GM18907 (cell line): ENCODE data around the gene MPZL1.

Source experiments
- ATAC-seq: cut with Tn5 transposase; IDR thresholded peaks from one replicate; pipeline ENCODE4 v1.9.1; 2021; ENCODE audit warnings: mild to moderate bottlenecking, moderate library complexity; ENCODE audit not compliant: unreplicated experiment

MPZL1 gene

DNA sequence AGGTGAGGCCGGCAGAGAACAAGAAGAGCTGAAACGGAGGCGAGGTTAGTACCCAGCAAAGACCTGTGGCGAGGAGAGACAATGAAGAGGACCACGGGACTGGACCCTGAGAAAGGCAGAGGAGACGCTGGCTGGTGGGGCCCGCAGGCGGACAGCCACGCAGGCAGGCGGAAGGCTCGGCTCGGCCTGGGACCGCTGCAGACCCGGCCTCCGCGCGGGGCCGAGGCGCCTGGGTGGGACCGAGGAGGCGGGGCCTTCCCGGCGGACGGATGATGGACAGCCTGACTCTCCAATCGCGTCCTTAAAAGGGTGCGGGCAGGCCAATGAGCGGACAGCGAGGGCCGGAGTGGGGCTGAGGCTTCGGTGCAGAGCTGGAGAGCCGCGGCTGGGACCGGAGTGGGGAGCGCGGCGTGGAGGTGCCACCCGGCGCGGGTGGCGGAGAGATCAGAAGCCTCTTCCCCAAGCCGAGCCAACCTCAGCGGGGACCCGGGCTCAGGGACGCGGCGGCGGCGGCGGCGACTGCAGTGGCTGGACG, at the start of gene MPZL1:
Gene MPZL1, plus strand, starts transcription at position 366 of the 535 bp plus-strand sequence. CDS start 170 bp downstream, outside the sequence.
- peak; percentile 89 for ATAC-seq

DNA sequence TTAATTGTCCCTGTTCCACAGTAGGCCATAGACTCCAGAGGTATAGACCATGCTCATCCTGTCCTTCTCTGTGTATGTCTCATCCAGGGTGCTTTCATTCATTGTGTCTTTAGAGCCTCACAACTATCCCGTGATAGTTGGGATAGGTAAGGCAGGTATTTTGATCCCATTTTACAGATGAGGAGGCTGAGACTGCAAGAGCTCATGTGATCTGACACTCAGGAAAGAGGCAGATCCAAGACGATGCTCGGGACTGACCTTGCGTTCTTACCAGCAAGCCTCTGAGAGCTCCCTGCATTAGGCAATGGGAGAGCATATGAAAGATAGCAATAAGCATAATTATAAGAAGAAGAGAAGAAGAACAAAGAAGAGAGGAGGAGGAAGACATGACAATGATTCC, 49.0 kb upstream of the MPZL1 start:
- no peak for ATAC-seq

DNA sequence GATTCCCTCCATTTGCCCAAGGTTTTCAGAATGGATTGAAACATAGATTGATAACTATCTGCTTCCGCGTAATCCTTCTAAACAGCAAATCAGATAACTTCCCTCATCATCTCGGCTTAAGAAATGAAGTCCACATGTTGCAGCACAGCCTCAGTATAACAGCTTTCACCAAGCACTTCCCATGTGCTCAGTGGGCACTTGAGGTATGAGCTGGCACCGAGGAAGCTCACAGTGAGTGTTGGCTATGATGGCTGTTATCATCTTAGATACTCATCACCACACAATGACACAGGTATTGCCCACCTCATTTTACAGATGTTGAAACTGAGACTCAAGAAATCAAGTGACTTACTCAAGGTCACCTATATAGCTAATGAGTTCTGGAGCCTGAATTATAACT, 48.5 kb upstream of the MPZL1 start:
- no peak for ATAC-seq

DNA sequence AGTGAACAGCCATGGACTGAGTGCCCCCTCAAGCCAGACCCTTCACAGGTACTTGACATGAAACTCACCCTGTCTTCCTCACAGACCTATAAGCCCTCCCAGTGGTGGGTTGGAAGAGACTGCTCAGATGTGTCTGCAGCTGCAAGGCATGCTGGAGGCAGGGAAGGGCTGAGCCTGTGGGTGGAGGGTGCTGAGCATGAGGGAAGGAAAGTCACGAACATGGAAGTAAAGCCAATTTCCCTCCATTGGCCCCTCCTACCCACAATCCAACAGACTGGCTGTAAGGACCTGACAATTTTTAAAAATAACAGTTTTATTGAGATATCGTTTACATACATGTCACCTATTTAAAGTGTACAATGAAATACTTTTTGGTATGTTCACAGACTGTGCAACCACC, 47.6 kb upstream of the MPZL1 start:
- no peak for ATAC-seq

DNA sequence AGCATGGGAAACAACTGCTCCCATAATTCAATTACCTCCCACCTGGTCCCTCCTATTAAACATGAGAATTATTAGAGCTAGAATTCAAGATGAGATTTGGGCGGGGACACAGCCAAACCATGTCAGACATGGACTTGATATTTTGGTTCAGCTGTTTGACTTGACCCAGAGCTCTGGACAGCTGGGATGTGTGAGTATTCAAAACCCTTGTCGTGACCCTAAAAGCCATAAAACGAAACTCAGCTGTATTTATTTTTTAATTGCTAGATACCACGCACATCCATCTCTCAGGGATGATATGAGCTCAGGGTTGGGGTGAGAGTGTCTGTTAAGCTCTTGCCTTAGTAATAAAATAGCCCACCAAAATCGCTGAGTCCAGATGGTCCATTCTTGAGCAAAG, 46.3 kb upstream of the MPZL1 start:
- no peak for ATAC-seq

DNA sequence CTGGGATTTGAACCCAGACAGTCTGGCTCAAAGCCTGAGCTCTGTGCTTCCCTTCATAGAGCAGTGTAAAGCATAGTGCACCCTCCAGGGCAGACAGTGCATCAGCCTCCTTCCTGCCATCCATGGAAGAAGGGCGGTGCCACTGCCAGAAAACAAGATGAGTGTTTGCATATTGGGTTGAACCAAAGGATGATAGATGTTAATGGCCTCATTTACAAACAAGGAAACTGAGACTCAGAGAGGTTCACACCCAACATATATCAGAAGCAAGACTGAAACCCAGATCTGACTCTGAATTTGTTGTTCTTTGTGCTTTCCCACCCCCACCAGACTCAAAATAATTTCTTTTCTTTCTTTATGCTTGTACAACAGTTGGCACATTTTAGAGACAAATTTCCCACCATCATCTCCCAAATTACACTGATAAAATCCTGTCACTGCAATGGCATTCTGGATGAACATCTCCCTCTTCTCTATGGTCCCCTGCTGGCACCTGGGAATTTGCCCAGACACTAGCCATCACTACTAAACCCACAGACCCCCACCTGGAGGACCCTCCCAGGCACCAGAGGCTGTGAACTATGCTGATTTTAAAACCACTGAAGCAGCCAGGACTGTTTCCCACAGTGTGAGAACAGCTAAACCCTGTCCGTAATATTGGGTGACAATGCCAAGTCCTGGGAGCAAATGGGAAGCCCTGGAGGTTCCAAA, 45.4 kb upstream of the MPZL1 start:
- peak; percentile 55 for ATAC-seq

DNA sequence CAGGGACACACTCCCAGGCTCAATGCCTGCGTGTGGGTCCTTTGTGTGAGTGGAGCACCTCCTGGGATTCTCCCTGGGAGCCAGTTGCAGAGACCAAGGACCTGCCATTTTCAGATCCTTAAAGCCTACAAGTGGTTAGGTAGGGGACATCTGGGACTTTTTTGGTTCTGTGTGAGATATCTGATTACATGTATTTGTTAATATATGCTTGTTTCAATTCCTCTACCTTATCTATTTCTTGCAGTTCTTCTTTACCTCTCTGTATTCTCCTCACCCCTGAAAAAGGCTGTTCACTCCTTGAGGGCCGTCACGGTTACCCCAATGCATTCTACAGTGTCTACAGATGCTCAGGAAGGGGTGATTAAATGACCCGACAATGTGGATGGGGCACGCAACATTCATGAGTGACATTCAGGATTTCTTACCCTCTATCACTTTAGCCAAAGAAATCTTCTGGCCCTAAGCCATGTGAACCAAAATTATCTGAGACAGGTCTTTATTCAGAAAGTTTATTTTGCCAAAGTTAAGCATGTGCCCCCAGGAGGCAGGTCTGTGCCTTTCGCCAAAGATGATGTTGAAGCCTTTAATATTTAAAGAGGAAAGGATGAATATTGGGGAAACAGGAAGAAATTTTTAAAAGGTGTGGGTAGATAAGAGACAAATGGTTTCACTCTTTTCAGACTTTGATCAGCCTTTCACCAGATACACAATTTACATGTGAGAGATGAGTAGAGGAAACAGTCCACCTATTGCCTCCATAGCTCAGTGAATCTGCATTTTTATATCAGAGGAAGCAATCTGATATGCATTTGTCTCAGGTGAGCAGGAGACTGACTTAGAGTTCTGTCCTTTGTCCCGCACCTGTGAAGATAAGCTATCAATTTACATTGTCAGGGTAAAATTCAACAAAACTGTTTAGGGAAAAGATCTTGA, 44.6 kb upstream of the MPZL1 start:
- peak; percentile 36 for ATAC-seq

DNA sequence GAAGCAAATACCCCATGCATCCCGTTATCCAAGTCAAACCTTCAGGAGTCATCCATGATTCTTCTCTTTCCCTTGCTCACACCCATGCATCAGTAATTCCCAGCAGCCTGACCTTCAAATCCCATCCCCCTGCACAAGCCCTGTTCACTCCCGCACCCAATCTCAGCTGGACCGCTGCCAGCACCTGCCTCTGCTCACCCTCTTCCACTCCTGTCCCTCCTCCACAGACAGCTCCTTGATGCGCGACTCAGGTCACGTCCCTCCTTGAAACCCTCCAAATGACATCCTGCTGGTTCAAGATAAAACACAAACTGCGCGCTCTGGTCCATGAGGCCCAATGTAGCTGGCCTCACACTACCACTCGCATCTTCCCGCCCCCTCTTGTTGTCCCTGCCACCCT, 43.4 kb upstream of the MPZL1 start:
- ATAC-seq, result no peak

DNA sequence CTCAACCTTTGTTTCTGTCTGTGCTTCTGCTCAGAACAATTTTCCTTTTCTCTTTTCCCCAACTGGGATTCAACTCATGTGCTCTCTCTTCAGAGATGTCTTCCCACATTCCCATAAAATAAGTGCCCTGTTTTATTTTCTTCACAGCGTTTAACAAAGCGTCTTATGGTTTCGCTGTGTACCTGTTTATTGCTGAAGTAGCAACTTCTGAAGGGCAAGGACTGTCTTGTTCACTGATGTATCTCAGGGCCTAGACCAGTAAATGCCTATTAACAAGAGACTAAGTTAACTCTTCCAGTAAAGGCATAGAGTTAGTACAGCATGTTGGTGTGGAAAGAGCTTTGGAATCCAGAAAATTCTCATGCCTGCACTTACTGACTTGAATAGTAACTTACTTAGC, 42.9 kb upstream of the MPZL1 start:
- no peak for ATAC-seq

DNA sequence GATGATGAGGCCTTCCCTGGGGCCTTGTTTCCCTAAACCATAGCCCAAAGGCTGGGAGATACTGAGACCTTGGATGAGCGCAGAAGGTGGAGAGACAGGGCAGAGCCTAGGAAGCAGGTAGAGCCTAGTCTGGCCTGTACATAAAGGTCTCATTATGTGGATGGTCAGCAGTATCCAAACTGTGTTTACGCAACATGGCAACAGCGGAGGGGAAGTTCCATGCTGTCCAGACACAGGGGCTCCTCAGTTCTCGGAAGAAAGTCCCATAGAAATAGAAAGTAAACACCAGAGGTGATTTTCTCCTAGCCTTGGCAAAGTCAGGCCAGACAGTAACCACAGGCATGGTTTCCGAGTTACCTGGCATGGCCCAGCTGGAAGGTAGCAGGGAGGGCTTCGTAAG, 42.1 kb upstream of the MPZL1 start:
- ATAC-seq, result no peak

DNA sequence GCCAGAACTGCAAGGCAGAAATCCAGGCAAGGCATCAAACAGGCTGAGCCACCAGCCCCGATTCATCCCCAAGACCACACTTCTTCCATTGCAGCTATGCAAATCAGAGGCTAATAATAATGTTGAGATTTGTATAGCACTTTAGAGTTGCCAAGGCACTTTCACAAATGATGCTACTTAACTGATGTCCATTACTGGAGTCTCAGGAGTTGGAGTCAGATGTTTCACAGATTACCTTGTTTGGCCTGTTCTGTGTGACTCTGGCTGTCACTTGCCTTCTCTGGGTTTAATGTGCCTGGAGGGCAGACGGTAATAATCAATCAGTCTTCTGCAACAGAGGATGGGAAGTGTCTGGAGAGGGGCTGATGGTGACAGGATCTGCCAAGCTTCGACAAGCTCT, 40.8 kb upstream of the MPZL1 start:
- ATAC-seq, result no peak

DNA sequence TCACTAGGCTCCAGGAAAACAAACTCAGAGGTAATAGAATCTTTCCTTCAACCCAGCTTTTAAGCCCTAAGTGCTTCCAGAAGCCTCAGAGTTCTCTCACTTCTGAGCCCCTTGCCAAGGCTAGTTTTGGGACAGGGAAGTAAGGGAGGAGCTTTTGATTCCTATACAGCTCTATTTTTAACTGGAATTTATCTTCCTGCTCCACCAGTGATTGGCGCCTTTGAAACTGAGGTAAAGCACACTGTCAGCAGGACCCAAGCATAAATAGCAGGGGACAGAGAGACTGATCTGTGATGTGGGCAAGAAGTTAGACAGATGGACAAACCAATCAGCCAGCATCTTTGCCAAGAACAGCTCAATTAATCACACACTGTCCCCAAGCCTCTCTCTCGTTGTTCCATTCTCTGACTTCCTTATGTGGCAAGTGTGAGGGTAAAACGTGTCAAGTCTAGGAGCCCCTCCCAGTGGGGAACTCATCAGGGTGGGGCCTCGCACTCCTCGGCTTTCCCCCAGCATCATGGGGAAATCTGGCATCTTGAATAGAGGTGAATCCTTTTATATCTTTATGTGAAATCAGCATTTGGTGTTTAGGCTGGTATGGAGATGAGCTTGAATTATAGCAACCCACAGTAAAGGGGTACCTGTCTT, 40.2 kb upstream of the MPZL1 start:
- ATAC-seq, result no peak

DNA sequence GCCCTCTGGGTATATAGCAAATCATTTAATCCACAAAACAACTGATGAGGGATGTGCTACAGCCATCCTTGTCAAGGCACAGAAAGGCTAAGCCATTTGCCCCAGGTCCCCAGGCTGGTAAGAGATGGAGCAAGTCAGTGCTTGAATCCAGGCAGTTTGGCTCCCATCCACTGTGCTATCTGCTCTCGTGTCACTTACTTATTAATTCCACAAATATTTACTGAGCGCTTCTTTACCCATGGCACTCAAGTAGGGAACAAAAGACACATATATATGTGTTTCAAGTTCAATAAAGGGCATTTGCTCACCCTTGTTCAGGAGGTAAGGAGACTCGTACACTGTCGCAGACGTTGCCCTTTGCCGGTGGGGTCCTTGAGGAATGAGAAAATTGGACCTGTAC, 38.6 kb upstream of the MPZL1 start:
- ATAC-seq, result no peak

DNA sequence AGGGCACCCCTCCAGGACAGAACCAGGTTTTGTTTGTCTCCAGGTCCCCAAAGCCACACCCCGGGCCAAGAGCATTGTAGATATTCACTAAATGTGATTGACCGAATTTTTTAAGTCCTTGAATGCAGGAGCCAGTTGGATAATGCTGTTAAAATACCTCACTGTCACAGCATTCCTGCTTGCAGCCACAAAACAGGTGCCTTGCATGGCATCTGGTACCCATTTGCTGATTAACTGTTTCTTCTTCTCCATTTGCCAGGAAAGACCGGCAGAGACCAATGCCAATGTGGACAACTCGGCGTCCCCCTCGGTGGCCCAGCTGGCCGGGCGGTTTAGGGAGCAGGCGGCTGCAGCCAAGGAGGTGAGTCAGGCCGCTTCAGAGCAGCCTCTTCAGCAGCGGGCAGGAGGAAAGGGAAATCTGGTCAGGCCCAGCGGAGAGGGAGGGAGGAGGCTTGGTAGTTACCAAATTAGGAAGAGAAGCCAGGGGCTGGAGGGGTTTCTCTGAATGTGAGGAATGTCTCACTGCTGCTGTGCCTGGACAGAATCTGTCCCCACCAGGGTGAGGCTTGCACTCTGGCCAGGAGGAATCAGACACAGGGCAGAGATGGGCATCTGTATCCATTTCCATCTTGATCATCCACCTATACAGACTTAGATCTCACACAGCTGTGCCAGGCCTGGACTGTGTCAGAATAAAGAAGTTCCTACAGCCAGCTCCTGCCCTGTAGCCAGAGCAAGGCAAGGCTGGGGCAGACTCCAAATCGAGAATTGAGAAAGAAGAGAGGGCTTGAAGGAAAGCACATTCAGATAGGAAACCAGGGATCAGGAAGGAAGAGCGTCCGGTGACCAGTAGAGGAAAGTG, 37.9 kb upstream of the MPZL1 start:
- no peak for ATAC-seq

DNA sequence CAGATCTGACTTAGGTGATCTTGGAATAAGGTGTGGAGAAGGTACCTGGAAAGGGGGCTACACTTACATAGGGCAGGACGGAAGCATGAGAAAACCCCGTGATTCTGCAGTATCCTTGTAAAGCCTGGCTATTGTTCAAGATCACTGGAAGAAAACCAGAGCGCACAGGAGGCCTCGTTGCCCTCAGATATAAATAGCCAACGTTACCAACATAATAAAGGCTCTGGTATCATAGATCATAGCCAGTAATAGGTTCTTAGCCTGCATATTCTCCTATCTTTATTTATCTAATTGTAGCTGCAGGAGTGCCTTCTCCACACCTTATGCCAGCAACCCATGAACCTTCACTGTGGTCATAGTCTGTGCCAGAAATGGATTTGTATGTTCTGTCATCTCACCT, 35.9 kb upstream of the MPZL1 start:
- no peak for ATAC-seq

DNA sequence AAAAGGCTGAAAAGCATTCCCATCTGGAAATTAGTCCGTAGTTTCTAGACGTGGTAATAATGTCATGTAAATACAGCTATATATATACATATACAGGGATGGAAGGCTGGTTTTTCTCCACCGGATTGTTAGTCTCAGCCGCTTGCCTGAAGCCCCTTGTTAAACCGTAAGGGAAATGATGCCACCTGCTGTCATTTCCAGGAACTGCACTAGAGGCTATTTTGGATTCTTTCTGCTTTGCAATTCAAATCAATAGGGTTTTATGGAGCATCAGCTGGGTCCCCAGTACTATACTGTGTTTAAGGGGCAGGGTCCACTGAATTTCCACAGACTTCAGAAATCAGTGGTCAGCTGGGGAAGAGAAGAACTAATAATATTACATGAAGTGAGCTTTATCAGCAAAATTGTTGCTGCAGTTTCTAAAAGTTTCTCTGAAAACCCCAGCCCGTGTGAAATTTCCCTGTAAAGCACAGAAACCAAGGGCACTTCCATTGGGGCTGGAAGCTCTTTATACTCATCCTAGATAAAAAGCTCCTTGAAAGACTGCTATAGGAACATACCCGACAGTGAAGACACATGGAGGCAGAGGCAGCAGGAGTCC, 33.8 kb upstream of the MPZL1 start:
- peak; percentile 70 for ATAC-seq

DNA sequence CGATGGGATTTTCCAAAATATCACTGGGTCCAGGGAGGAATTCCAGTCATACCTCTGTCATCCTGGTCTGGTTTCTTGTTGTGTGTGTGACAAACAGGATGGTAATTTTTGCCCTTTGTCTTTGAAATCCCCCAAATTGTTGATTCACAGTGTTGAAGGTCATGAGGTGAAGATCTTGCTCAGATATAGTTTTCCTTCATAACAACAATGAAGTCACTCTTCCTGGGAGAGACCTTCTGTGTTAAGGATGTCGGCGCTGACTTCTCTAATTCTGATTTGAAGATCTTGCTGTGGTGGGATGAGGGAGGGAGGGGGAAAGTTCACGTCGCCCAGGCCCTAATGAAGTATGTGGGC, 32.2 kb upstream of the MPZL1 start:
- no peak for ATAC-seq

DNA sequence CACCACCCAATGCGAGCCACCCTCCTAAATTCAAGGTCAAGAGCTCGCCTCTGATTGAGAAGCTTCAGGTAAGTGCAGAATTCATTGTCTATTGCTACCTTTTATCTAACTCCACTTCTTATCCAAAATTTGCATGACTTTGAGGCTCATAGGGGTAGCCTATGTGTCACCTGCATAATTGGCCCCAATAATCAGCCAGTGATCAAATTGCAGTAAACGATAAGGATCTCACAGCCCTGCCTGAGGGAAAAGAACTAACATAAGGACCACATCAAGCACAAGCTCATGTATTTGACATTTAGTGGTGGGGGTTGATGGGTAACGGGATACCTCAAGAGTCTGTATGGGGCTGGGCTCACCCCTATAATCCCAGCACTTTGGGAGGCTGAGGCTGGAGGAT, 31.7 kb upstream of the MPZL1 start:
- ATAC-seq, result no peak

DNA sequence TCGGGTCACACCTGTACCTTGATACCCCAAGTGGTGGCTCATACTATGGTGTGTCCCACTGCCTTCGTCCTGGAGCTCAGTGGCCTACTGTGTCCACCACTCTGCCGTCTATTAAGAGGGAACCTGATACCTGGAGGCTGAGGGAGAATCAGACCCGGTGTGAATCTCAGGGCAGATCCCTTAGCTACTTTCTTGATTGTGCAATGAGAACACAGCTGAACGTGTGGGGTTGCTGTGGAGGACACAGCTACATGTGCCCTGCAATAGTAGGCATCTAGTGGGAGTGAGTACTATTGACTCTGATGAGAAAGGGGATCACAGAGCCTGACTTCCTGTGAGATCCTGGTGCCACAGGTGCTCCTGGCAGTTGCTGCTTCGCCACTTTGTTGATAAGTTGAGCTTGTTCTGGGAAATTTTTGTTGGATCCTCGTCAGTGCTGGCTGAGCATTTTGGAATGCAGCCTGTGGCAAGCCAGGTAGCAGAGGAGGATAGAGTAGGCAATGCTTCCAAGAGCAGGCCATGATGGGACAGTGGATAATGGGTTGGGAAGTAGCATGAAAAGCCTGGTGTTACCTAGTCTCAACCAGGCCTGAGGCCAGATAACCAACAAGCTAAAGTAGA, 28.2 kb upstream of the MPZL1 start:
- no peak for ATAC-seq

DNA sequence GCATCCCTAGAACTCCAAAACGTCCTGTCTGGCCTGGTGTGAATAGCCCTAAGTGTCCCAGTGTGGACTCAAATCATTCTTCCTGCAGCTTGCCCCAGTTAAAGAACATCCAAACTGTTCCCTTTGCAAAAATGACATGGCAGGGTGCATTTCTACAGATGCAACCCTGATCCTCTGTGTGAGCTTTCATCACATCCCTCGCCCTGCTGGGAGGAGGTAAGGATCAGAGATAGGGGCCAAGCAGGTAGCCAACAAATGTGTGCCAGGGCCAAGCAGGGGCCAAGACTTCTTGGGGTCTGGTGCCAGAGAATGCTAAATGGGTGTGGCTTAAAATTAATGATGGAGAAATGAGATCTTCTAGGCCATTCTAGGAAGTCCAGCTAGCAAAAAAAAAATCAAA, 27.1 kb upstream of the MPZL1 start:
- ATAC-seq, result no peak
